RWPE1 (cell line): Measurements from ENCODE around the gene CCSAP.

ENCODE experiments used
- CTCF ChIA-PET: fragments of 350-600 bp; sonication (Branson Sonifier 250); formaldehyde crosslinking; extraction: SDS; loops from one replicate; lab custom pipeline; 2021; lab: Yijun Ruan, JAX
- POLR2A ChIA-PET: fragments of 400-600 bp; formaldehyde crosslinking; extraction: SDS; loops from one replicate; lab custom pipeline; 2020; ENCODE audit warnings: antibody characterized with exemption; ENCODE audit not compliant: low non-redundant PET; lab: Yijun Ruan, JAX
- DNase-seq: peaks from one replicate; pipeline ENCODE4 v3.0.0; 2012; ENCODE audit warnings: low spot score
- H3K27ac ChIP-seq: fragments of 450-650 bp; 2 replicates; pipeline ENCODE4 v1.5.1; 2017
- TF ChIP-seq, protein P1 (sequence below): fragments of 450-650 bp; conservative IDR thresholded peaks from 2 replicates; pipeline ENCODE4 v1.5.1; 2017; ENCODE audit warnings: low read depth, mild to moderate bottlenecking

CCSAP gene

DNA sequence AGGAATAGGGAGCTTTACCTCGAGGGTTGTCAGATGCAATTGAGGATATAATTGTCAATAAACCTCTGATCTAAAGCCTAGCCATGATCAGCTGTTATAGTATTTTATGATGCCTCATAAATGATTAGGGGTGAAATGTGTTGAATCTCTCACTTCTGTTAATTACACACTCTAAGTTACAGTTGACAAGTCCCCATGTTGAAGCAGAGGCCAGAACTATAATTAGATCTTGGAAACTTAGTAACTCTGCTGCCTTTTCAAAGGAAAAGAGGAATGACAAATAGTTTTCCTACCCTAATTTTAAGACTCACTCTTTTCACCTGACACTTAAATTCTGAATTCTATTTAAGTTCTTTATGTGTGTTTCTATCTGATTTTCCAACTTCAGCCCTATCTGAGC is 33.8 kb downstream of the CCSAP start:
- DNase-seq: no peak
- TF ChIP-seq, protein P1, sequence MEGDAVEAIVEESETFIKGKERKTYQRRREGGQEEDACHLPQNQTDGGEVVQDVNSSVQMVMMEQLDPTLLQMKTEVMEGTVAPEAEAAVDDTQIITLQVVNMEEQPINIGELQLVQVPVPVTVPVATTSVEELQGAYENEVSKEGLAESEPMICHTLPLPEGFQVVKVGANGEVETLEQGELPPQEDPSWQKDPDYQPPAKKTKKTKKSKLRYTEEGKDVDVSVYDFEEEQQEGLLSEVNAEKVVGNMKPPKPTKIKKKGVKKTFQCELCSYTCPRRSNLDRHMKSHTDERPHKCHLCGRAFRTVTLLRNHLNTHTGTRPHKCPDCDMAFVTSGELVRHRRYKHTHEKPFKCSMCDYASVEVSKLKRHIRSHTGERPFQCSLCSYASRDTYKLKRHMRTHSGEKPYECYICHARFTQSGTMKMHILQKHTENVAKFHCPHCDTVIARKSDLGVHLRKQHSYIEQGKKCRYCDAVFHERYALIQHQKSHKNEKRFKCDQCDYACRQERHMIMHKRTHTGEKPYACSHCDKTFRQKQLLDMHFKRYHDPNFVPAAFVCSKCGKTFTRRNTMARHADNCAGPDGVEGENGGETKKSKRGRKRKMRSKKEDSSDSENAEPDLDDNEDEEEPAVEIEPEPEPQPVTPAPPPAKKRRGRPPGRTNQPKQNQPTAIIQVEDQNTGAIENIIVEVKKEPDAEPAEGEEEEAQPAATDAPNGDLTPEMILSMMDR: no peak
- ChIA-PET POLR2A (no interaction called here), CTCF (no interaction called here)
- H3K27ac ChIP-seq: no peak overlapping the region

DNA sequence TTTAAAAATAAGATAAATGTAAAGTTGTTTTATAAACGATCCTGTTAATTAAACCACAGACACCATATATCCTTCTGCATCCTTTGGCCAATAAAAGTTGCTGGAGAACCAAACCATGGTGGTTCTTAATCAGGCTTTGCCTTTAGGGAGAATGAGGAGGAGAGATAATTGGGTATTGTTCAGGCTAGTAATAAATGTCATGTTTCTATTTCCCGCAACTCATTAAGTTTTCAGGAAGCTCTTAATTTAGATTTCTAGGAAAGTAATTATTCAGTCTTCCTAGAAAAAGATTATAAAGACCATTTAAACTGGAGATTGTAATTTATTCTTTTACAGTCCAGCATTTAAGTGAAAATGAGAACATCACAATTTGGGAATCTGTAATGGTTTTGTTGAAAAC is 37.5 kb downstream of the CCSAP start:
- POLR2A ChIA-PET: no interaction called here
- DNase-seq: no peak
- CTCF ChIA-PET: no interaction called here
- H3K27ac ChIP-seq: no peak overlapping the region
- TF ChIP-seq, protein P1: no peak

DNA sequence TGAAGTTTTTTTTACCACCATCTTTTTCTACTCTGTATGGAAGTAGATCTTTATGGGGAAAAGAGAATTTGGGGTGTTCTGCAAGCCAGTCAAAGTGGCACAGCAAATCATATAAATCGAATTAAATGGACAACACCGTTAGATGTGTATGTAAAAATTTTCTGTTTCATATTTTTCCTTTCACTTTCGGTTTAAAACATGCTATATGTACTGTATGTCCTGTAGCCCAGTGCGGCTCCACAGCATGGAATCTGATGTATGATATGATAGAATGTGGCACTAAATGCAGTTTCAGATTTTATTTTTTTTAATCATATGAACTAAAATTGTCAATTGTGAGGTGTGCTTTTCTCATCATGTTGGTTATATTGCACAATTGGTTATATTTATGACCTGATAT is 39.0 kb downstream of the CCSAP start:
- ChIA-PET CTCF (no interaction called here), POLR2A (no interaction called here)
- TF ChIP-seq, protein P1: no peak
- no peak for DNase-seq
- H3K27ac ChIP-seq: no peak overlapping the region

DNA sequence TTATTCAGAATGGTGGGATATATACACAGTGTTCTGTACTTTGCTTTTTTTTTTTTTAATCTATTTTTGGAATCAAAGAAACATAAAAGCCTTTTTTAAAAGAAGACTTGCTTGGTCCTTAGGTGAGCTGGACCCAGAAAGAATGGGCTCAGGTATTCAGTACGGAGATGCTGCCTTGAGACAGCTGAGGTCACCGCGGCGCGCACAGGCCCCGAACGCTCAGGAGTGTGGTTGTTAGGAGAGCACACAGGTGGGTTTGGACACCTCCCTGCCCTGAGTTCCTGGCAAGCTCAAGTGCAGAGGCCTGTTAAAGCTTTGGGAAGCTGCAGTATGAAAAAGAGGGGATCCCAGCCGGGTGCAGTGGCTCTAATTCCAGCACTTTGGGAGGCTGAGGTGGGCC is 40.1 kb downstream of the CCSAP start:
- POLR2A ChIA-PET: interaction anchor here (0.6 kb wide), 1 partner anchor 32 kb away, joined by 4 read pairs; the partner anchor contains the start of gene RAB4A
- CTCF ChIA-PET: no interaction called here
- TF ChIP-seq, protein P1: no peak

DNA sequence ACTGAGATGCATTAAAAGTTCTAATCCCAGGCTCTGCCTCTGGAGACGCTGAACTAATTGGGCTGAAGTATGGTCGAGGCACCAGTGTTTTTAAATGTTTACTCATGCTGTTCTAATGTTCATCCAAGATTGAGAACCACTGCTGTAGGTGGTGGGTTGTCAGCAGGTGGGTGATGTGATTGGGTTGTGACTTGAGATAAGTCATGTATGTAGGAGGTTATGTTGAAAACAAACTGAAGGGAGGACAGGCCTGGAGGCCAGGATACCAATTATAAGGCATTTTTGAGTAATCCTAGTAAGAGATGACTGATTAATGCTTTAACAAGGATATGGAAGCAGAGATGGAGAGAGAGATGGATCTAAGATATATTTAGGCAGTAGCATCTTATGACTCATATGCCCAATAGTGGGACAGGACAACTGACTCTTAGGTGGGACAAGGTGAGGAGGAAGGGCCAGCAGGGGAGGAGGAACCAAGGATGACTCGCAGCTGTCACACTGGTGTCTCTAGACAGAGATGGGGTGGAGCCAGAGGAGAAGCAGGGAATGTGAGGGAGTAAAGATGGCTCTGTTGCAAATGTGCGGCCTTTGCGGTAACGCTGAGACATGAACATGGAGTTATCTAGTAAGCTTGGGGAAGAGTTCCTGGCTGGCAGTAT is 42.6 kb downstream of the CCSAP start:
- no peak overlapping the region for H3K27ac ChIP-seq
- POLR2A ChIA-PET: no interaction called here
- DNase-seq: no peak
- CTCF ChIA-PET: no interaction called here
- TF ChIP-seq, protein P1: no peak

More for the DNA sequence above, 40.1 kb downstream of the CCSAP start:
- no peak overlapping the region for H3K27ac ChIP-seq
- DNase-seq: no peak

DNA sequence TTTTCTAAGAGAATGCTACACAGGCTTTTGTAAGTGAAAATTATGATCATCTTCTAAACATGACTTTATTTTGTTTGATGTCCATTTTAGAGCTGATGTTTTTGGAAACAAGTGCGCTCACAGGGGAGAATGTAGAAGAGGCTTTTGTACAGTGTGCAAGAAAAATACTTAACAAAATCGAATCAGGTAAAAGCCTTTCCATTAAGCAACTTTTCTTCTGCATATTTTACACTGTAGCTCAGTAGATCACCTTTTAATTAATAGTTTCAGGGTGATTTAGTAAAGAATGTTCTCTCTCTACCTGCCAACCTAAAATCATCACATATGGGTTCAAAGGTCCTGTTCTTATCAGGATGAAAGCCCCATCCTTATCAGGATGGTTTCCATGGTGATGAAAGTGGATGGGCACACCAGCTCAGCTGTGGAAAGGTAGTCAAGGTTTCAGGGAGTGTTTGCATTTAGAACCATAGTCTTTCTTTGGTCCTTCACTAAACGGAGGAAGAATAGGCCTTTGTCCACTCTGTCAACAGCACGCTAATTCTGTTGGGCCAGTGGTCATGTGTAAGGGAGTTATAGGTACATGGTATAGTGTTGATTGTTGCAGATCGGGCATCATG is 43.9 kb downstream of the CCSAP start:
- H3K27ac ChIP-seq: no peak overlapping the region
- DNase-seq: no peak
- TF ChIP-seq, protein P1: no peak
- ChIA-PET CTCF (no interaction called here), POLR2A (no interaction called here)
